ENCODE data around the gene PPP2R2C.

- TF ChIP-seq, protein P1, sequence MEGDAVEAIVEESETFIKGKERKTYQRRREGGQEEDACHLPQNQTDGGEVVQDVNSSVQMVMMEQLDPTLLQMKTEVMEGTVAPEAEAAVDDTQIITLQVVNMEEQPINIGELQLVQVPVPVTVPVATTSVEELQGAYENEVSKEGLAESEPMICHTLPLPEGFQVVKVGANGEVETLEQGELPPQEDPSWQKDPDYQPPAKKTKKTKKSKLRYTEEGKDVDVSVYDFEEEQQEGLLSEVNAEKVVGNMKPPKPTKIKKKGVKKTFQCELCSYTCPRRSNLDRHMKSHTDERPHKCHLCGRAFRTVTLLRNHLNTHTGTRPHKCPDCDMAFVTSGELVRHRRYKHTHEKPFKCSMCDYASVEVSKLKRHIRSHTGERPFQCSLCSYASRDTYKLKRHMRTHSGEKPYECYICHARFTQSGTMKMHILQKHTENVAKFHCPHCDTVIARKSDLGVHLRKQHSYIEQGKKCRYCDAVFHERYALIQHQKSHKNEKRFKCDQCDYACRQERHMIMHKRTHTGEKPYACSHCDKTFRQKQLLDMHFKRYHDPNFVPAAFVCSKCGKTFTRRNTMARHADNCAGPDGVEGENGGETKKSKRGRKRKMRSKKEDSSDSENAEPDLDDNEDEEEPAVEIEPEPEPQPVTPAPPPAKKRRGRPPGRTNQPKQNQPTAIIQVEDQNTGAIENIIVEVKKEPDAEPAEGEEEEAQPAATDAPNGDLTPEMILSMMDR (IDR thresholded peaks at IDR 0.05): no peak
- no peak for TF ChIP-seq POLR2A (IDR thresholded peaks at IDR 0.05)
Observed at GRCh38 chr4:6331468-6331867, 140.9 kb downstream of the PPP2R2C start.

Measured in heart left ventricle (tissue), 13 donors.